ENCODE measurements around the gene BAHD1. TPM values are rescaled to one million over a fixed set of nuclear protein-coding genes. Genes with fewer than 3 reads are reported as not detected.

Gene BAHD1
- total and polyA plus RNA-seq, 2 donors (not counting 1 experiment from before 2014, with no cell fraction given): 3.3 to 5.6 TPM

GRCh38 chr15:40421246-40422157, 19.3 kb upstream of the BAHD1 start:
- no peaks in the 10 kb centered on the region for H3K79me2 ChIP-seq (ENCODE audit: control insufficient read depth, insufficient read depth, low read length)
- H3K4me3 ChIP-seq (replicated peaks in 1 of 4; ENCODE audit: control extremely low read depth in 1 of 4, insufficient read depth in 1 of 4, low read depth in 3 of 4, low read length in 4 of 4): no peak overlapping the region
- no peak overlapping the region for H2AFZ ChIP-seq (ENCODE audit: low read length)
- no peaks in the 10 kb centered on the region for H3K4me1 ChIP-seq (ENCODE audit: control insufficient read depth, extremely low read depth, insufficient read depth, low read length)
- H3K27me3 ChIP-seq (ENCODE audit: control insufficient read depth, insufficient read depth, low read length): no peaks in the 10 kb centered on the region
- no peak overlapping the region for H3K9ac ChIP-seq (ENCODE audit: insufficient read depth, low read length)
- H4K20me1 ChIP-seq (ENCODE audit: control insufficient read depth, extremely low read depth, insufficient read depth, low read length): no peaks in the 10 kb centered on the region
- H3K9me3 ChIP-seq (ENCODE audit: control insufficient read depth, insufficient read depth, low read depth, low read length): no peaks in the 10 kb centered on the region
- peak; percentile 44 to 66 for DNase-seq (ENCODE audit: low read depth in 2 of 2)
- H3K36me3 ChIP-seq (ENCODE audit: control insufficient read depth, insufficient read depth, low read length): no peaks in the 10 kb centered on the region
- TF ChIP-seq, protein P1, sequence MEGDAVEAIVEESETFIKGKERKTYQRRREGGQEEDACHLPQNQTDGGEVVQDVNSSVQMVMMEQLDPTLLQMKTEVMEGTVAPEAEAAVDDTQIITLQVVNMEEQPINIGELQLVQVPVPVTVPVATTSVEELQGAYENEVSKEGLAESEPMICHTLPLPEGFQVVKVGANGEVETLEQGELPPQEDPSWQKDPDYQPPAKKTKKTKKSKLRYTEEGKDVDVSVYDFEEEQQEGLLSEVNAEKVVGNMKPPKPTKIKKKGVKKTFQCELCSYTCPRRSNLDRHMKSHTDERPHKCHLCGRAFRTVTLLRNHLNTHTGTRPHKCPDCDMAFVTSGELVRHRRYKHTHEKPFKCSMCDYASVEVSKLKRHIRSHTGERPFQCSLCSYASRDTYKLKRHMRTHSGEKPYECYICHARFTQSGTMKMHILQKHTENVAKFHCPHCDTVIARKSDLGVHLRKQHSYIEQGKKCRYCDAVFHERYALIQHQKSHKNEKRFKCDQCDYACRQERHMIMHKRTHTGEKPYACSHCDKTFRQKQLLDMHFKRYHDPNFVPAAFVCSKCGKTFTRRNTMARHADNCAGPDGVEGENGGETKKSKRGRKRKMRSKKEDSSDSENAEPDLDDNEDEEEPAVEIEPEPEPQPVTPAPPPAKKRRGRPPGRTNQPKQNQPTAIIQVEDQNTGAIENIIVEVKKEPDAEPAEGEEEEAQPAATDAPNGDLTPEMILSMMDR (conservative IDR thresholded peaks at IDR 0.05 in 1 of 2, IDR thresholded peaks at IDR 0.05 in 1 of 2; ENCODE audit: low read depth in 1 of 2, low read length in 2 of 2): peak; percentile 87 to 97
- TF ChIP-seq EZH2 (IDR thresholded peaks at IDR 0.05; ENCODE audit: low read length, missing control alignments): no peak
- peak overlapping the region; percentile 41 for H3K4me2 ChIP-seq (ENCODE audit: extremely low read depth, insufficient read depth, low read length)
- H3K27ac ChIP-seq (ENCODE audit: insufficient read depth, low read length): no peak overlapping the region

DNA sequence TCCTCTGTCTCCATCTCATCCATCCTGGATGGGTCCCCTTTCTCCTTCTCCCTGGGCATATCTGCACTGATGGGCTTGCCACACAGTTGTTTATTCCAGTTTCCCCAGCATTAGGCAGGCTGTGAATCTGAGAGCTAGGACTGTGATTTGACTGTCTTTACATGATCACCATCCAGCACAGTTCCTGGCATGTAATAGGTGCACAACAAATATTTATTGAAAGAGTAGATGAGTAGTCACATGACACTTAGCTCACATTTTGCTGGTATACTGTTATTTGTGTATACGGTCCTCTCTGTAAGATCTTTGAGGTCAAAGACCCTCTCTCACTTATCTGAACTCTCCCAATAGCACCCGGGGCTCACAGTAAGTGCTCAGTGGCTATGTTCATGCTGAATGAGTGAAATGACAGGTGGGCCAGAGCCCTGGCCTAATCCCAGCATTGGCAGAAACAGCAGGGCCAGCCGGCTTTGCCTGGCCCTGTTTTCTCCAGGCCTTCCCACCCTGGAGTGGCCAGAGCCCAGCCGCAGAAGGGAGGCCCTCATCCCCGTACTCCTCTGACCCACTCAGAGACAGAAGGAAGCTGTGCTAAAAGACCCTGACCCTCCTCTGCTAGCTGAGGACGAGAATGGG, 16.2 kb upstream of the BAHD1 start:
- no peak for DNase-seq (ENCODE audit: low read depth in 2 of 2)
- Histone ChIP-seq H3K27me3 (ENCODE audit: control insufficient read depth, insufficient read depth, low read length) (peaks cover 9% of the 10 kb centered on the region), H3K36me3 (ENCODE audit: control insufficient read depth, insufficient read depth, low read length) (no peaks in the 10 kb centered on the region), H3K4me3 (replicated peaks in 1 of 4; ENCODE audit: control extremely low read depth in 1 of 4, insufficient read depth in 1 of 4, low read depth in 3 of 4, low read length in 4 of 4) (no peak overlapping the region), H3K9me3 (ENCODE audit: control insufficient read depth, insufficient read depth, low read depth, low read length) (no peaks in the 10 kb centered on the region), H3K27ac (ENCODE audit: insufficient read depth, low read length) (no peak overlapping the region), H2AFZ (ENCODE audit: low read length) (no peak overlapping the region), H3K79me2 (ENCODE audit: control insufficient read depth, insufficient read depth, low read length) (no peaks in the 10 kb centered on the region), H3K4me2 (ENCODE audit: extremely low read depth, insufficient read depth, low read length) (no peak overlapping the region), H3K4me1 (ENCODE audit: control insufficient read depth, extremely low read depth, insufficient read depth, low read length) (no peaks in the 10 kb centered on the region), H4K20me1 (ENCODE audit: control insufficient read depth, extremely low read depth, insufficient read depth, low read length) (no peaks in the 10 kb centered on the region), H3K9ac (ENCODE audit: insufficient read depth, low read length) (no peak overlapping the region)
- TF ChIP-seq, protein P1 (conservative IDR thresholded peaks at IDR 0.05 in 1 of 2, IDR thresholded peaks at IDR 0.05 in 1 of 2; ENCODE audit: low read depth in 1 of 2, low read length in 2 of 2): no peak
- no peak for TF ChIP-seq EZH2 (IDR thresholded peaks at IDR 0.05; ENCODE audit: low read length, missing control alignments)

DNA sequence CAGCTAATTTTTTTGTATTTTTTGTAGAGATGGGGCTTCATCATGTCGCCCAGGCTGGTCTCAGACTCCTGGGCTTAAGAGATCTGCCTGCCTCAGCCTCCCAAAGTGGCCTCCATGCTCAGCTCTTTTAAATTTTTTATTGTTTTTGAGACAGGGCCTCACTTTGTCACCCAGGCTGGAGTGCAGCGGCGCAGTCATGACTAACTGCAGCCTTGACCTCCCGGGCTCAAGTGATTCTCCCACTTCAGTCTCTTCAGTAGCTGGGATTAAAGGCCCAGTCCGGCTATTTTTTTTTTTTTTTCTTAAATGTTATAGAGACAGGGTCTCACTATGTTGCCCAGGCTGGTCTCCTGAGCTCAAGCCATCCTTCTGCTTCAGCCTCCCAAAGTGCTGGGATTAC, 15.1 kb upstream of the BAHD1 start:
- no peak for DNase-seq (ENCODE audit: low read depth in 2 of 2)
- Histone ChIP-seq H3K9me3 (ENCODE audit: control insufficient read depth, insufficient read depth, low read depth, low read length) (no peaks in the 10 kb centered on the region), H3K27ac (ENCODE audit: insufficient read depth, low read length) (no peak overlapping the region), H2AFZ (ENCODE audit: low read length) (no peak overlapping the region), H3K4me1 (ENCODE audit: control insufficient read depth, extremely low read depth, insufficient read depth, low read length) (no peaks in the 10 kb centered on the region), H3K9ac (ENCODE audit: insufficient read depth, low read length) (no peak overlapping the region), H3K27me3 (ENCODE audit: control insufficient read depth, insufficient read depth, low read length) (peaks cover 9% of the 10 kb centered on the region), H3K4me3 (replicated peaks in 1 of 4; ENCODE audit: control extremely low read depth in 1 of 4, insufficient read depth in 1 of 4, low read depth in 3 of 4, low read length in 4 of 4) (no peak overlapping the region), H3K79me2 (ENCODE audit: control insufficient read depth, insufficient read depth, low read length) (no peaks in the 10 kb centered on the region), H3K36me3 (ENCODE audit: control insufficient read depth, insufficient read depth, low read length) (no peaks in the 10 kb centered on the region), H4K20me1 (ENCODE audit: control insufficient read depth, extremely low read depth, insufficient read depth, low read length) (no peaks in the 10 kb centered on the region), H3K4me2 (ENCODE audit: extremely low read depth, insufficient read depth, low read length) (no peak overlapping the region)
- TF ChIP-seq EZH2 (IDR thresholded peaks at IDR 0.05; ENCODE audit: low read length, missing control alignments): no peak
- TF ChIP-seq, protein P1 (conservative IDR thresholded peaks at IDR 0.05 in 1 of 2, IDR thresholded peaks at IDR 0.05 in 1 of 2; ENCODE audit: low read depth in 1 of 2, low read length in 2 of 2): no peak

Measured in fibroblast of lung (primary cell).